LNCaP clone FGC (cell line): ENCODE data around the gene EDC3.

Experiments
- DNase-seq: peaks from one replicate; pipeline ENCODE4 v3.0.0-alpha.2; 2011; ENCODE audit warnings: low read depth
- H3K4me3 ChIP-seq: 2 replicates; pipeline ENCODE4 v1.5.1; 2011; ENCODE audit warnings: mild to moderate bottlenecking, low read depth, low read length, control low read depth
- TF ChIP-seq, protein P1 (sequence below): IDR thresholded peaks from 2 replicates; pipeline ENCODE4 v1.5.1; 2012; ENCODE audit warnings: mild to moderate bottlenecking; ENCODE audit not compliant: control insufficient read depth, insufficient read depth; ENCODE audit errors: extremely low read depth

EDC3 gene

DNA sequence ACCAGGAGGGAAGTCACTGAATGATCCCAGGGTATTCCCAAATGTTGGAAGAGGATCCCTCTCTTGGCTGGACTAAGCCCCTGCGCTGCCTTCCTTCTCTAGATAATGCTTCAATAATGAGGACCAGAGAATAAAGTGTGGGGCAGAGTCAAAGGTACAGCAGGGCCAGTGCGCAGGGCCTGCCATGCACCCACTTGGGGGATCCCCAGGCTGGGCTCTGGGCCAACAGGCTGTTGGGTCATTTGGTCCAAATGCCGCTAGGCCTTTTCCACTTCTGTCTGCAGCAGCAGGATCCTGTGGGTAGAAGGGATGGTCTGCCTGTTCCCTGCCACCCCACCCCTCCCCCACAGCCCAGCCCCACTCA, 85.9 kb downstream of the EDC3 start:
- no peak overlapping the region for H3K4me3 ChIP-seq
- DNase-seq: no peak
- TF ChIP-seq, protein P1, sequence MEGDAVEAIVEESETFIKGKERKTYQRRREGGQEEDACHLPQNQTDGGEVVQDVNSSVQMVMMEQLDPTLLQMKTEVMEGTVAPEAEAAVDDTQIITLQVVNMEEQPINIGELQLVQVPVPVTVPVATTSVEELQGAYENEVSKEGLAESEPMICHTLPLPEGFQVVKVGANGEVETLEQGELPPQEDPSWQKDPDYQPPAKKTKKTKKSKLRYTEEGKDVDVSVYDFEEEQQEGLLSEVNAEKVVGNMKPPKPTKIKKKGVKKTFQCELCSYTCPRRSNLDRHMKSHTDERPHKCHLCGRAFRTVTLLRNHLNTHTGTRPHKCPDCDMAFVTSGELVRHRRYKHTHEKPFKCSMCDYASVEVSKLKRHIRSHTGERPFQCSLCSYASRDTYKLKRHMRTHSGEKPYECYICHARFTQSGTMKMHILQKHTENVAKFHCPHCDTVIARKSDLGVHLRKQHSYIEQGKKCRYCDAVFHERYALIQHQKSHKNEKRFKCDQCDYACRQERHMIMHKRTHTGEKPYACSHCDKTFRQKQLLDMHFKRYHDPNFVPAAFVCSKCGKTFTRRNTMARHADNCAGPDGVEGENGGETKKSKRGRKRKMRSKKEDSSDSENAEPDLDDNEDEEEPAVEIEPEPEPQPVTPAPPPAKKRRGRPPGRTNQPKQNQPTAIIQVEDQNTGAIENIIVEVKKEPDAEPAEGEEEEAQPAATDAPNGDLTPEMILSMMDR: no peak

- no peak overlapping the region for H3K4me3 ChIP-seq
- no peak for DNase-seq
- TF ChIP-seq, protein P1: no peak
These were observed 87.0 kb downstream of the EDC3 start for GRCh38 chr15:74608786-74609185.

GRCh38 chr15:74605795-74606150, 90.1 kb downstream of the EDC3 start:
- H3K4me3 ChIP-seq: no peak overlapping the region
- TF ChIP-seq, protein P1: no peak
- no peak for DNase-seq

DNA sequence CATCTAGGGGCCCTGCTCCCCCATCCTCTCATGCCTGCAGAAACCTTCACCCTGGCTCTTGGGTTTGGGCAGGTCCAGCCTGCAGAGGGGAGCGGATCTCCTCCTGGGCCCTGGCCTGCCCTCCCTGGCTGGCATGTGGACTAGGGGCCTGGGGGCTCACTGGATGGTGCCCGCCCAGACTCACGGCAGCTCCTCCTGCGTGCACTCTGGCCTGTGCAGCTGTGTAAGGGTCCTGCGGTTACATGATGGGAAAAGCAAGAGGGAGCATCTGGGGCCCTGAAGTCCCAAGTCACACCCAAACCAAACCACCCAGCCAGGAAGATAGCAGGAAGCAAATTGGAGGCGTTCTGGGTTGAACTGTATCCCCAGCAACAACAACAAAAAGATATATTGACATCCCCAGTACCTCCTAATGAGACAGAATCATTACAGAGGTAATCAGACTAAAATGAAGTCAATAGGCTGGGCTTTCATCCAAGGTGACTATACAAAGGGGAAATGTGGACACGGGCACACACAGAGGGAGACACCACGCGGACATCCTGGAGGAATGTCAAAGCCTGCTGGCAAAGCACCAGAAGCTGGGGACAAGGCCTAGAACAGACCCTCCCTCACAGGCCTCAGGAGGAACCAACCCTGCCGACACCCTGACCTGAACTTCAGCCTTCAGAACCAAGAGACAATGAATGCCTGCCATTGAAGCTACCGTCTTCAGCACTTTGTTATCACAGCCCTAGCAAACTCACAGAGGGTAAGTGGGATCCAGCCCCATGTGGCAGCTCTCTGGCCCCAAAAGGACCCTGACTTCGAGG, 90.6 kb downstream of the EDC3 start:
- no peak for DNase-seq

GRCh38 chr15:74603789-74604705, 91.8 kb downstream of the EDC3 start:
- DNase-seq: no peak
- TF ChIP-seq, protein P1: no peak
- H3K4me3 ChIP-seq: no peak overlapping the region

More for the DNA sequence above, 90.6 kb downstream of the EDC3 start:
- TF ChIP-seq, protein P1: no peak
- H3K4me3 ChIP-seq: no peak overlapping the region

DNA sequence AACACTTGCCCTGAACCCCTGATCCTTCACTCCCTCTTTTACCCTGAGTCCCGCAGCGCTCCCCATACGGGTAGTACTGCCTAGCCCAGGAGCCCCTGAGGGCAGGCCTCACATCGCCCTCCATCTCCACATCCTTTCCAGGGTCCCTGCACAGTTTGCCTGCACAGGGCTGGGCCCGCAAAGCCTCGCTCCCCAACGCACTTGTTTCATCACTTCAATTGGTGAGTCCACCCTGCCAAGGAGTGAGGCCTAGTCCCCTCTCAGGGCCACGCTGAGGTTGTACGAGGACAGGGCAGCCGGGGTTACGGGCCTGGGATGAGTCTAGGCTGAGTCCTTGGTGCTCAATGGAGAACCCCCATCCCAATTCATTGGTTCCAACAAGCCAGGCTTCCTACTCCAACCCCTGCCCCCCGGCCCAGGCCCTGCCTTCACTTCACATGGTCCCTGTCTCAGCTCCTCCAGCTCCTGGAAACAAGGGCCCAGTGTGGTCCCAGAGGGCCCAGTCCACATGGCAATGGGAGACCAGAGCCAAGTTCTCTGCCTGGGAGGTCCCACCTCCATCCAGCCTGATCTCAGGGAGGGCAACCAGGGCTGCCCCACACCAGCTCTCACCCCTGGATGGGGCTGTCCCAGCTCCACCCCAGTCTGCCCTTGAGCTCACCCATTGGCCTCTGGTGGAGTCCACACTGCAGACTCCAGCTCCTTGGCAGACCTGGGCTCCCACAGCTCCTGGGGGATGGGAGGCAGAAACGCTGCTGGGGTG, 92.6 kb downstream of the EDC3 start:
- TF ChIP-seq, protein P1: no peak
- DNase-seq: no peak
- no peak overlapping the region for H3K4me3 ChIP-seq
